Stimulated activated CD4-positive, alpha-beta T cell treated with anti-CD3 and anti-CD28 coated beads, Interleukin-12 subunit alpha, Interleukin-12 subunit beta, amount 100 ng/mL, for 48 hours (primary cell): ENCODE data around the gene MARCHF7.

Experiments used
- DNase-seq, 3 donors: peaks; one replicate each; pipeline ENCODE4 v3.0.0-alpha.2; 2020; ENCODE audit warnings: low read depth in 2 of 3, low spot score in 1 of 3

MARCHF7 gene

DNA sequence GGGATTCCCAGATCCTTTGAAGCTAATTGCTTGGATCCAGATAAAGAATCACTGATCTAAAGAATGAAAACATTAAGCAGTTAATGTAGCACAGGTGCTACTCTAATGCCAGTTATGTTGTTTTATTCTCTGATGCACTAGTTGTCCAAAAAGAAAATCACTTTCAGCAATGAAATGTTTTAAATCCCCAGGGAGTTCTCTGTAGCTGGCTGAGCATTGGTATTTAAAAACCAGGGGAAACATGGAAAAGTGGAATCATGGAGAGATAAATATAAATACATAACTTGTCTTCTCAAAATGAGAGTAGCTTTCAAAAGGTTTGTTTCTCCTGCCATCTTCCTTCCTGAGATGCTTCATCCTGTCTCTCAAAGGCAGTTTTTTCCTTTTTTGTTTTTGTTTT is 48.0 kb downstream of the MARCHF7 start:
- DNase-seq = no peak

DNA sequence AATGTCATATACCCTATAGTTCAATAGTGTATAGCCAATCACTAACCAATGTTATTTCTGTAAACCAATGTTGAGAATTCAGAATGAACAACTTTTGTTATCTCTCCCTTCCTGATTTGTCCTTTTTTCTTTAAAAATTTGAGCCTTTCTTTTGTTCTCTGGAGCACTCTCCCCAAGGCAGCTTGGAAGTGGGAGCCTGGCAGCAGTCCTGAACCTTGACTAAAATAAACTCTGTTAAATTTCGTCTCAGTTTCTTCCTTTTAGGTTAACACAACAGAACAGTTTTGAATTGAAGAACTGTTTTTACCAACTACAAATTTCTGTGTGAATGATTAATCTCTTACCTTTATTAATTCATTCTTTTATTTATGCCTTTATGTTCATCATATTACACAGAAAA is 49.8 kb downstream of the MARCHF7 start:
- DNase-seq = no peak
